Sigmoid colon (tissue), 7 donors: ENCODE data around the gene NHLH1. TPM values are rescaled to one million over a fixed set of nuclear protein-coding genes. Genes with fewer than 3 reads are reported as not detected.

ENCODE experiments used
- DNase-seq: peaks from one replicate; pipeline ENCODE4 v3.0.0-alpha.2; 2019
- H3K27ac ChIP-seq, 4 donors: fragments of 200-600 bp; sonication (generic); one replicate each; pipeline ENCODE4 v1.5.1; 2016 to 2019; ENCODE audit warnings: mild to moderate bottlenecking in 1 of 4
- H3K27me3 ChIP-seq, 3 donors: fragments of 200-600 bp; sonication (generic); one replicate each; pipeline ENCODE4 v1.5.1; 2019; ENCODE audit warnings: mild to moderate bottlenecking in 1 of 3
- H3K36me3 ChIP-seq, 4 donors: fragments of 200-600 bp; sonication (generic); one replicate each; pipeline ENCODE4 v1.5.1; 2016 to 2019
- H3K4me1 ChIP-seq, 4 donors: fragments of 200-600 bp; sonication (generic); one replicate each; pipeline ENCODE4 v1.5.1; 2017 to 2019
- H3K4me3 ChIP-seq, 4 donors: fragments of 200-600 bp; sonication (generic); one replicate each; pipeline ENCODE4 v1.5.1; 2017 to 2019; ENCODE audit warnings: mild to moderate bottlenecking in 2 of 4, moderate library complexity in 1 of 4
- H3K9me3 ChIP-seq, 4 donors: fragments of 200-600 bp in 3 of 4; sonication (generic) in 3 of 4; one replicate each; pipeline versions ENCODE4 v1.5.1 to v1.6.1; 2013 to 2019
- EP300 ChIP-seq, 4 donors: sonication (generic); formaldehyde crosslinking; IDR thresholded peaks; one replicate each; pipeline ENCODE4 v1.6.1; 2017; ENCODE audit warnings: antibody characterized with exemption in 4 of 4
- POLR2A ChIP-seq, 2 donors: fragments of 450-650 bp; IDR thresholded peaks; one replicate each; pipeline ENCODE4 v1.6.1; 2016; ENCODE audit warnings: antibody characterized with exemption in 2 of 2, mild to moderate bottlenecking in 2 of 2, moderate library complexity in 2 of 2
- POLR2AphosphoS5 ChIP-seq, 4 donors: sonication (generic); formaldehyde crosslinking; IDR thresholded peaks; one replicate each; pipeline ENCODE4 v1.6.1; 2017; ENCODE audit warnings: antibody characterized with exemption in 4 of 4
- WGBS, 2 donors: extraction: QIAGEN DNeasy Blood & Tissue Kit; methylation state at CpG; one replicate each; pipeline ENCODE4 v1.1.7; 2013; 5-methylcytosine and 5-hydroxymethylcytosine counted together
- intact Hi-C: fragments of 100-400 bp; cut with DNase I; formaldehyde crosslinking; loops from one replicate; pipeline ENCODE4 v1.15.1; 2023
- polyA plus RNA-seq, 3 donors: library from polyadenylated mRNA; stranded (reverse); fragments of 200-250 nt; gene quantifications; one replicate each; pipeline ENCODE4 v1.2.3, GENCODE V29; 2013
- total RNA-seq, 4 donors: library from RNA; depleted of rRNA; stranded (reverse); fragments of >200 nt; gene quantifications; one replicate each; pipeline ENCODE4 v1.1.0, GENCODE V29; 2016
- TF ChIP-seq, protein P1 (sequence below), 4 experiments: fragments of 450-650 bp in 3 of 4; fragments of 200-600 bp in 1 of 4; IDR thresholded peaks; one replicate each; pipeline ENCODE4 v1.5.1; 2016 to 2019; ENCODE audit warnings: antibody characterized with exemption in 4 of 4, mild to moderate bottlenecking in 3 of 4, moderate library complexity in 2 of 4
- donor health status: healthy with polysubstance abuse.
- donor health status: Bipolar disorder and iron deficiency.
- donor health status: healthy.

The NHLH1 gene
- total and polyA plus RNA-seq, 7 donors, result under 0.01 to 0.60 (median 0.12) TPM; not detected in 4

DNA sequence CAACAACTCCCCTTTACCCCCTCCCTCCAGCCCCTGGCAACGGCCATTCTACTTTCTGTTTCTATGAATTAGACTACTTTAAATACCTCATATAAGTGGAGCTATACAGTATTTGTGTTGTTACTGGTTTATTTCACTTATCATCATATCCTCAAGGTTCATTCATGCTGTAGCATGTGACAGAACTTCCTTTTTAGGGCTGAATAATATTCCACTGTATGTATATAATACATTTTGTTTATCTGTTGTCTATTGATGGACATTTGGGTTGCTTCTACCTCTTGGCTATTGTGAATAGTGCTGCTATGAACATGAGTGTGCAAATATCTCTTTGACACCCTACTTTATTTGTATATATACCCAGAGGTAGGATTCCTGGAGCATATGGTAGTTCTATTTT lies 2.2 kb downstream of the NHLH1 start:
- no peaks in the 10 kb centered on the region for H3K4me1 ChIP-seq
- H3K27ac ChIP-seq, result no peak overlapping the region
- no peaks in the 10 kb centered on the region for H3K36me3 ChIP-seq
- H3K27me3 ChIP-seq, result peaks cover 0 to 17% (median 11%) of the 10 kb centered on the region in 3 donors
- H3K9me3 ChIP-seq, result no peaks in the 10 kb centered on the region
- H3K4me3 ChIP-seq, result no peak overlapping the region
- intact Hi-C loops, result no loop called here
- 39 to 55% methylated on average over 1 of the region's 1 CpG for WGBS, 2 donors
- no peak for DNase-seq
- TF ChIP-seq EP300 (IDR thresholded peaks at IDR 0.05) (no peak), POLR2A (IDR thresholded peaks at IDR 0.05) (no peak), POLR2AphosphoS5 (IDR thresholded peaks at IDR 0.05) (no peak)
- TF ChIP-seq, protein P1, sequence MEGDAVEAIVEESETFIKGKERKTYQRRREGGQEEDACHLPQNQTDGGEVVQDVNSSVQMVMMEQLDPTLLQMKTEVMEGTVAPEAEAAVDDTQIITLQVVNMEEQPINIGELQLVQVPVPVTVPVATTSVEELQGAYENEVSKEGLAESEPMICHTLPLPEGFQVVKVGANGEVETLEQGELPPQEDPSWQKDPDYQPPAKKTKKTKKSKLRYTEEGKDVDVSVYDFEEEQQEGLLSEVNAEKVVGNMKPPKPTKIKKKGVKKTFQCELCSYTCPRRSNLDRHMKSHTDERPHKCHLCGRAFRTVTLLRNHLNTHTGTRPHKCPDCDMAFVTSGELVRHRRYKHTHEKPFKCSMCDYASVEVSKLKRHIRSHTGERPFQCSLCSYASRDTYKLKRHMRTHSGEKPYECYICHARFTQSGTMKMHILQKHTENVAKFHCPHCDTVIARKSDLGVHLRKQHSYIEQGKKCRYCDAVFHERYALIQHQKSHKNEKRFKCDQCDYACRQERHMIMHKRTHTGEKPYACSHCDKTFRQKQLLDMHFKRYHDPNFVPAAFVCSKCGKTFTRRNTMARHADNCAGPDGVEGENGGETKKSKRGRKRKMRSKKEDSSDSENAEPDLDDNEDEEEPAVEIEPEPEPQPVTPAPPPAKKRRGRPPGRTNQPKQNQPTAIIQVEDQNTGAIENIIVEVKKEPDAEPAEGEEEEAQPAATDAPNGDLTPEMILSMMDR (IDR thresholded peaks at IDR 0.05), result no peak

DNA sequence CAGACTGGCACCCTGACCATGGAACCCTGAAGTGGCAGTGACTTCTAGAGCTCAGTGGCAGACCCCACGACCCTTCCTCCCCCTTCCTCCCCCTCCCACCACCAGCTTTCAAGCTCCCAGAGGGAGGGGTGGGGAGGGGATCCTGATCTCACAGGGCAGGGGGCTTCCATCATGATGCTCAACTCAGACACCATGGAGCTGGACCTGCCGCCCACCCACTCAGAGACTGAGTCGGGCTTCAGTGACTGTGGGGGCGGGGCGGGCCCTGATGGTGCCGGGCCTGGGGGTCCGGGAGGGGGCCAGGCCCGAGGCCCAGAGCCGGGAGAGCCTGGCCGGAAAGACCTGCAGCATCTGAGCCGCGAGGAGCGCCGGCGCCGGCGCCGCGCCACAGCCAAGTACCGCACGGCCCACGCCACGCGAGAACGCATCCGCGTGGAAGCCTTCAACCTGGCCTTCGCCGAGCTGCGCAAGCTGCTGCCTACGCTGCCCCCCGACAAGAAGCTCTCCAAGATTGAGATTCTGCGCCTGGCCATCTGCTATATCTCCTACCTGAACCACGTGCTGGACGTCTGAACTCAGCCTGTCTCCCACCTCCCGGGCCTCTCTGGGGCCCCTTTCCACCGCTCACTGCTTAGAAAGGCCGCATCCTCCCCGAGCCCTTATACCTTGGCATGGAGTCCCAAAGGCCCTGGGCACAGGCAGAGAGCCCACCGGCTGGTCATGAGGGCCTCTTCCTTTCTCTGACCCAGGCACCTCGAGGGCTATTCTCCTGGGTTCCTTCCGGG lies 3.9 kb downstream of the NHLH1 start:
- no peaks in the 10 kb centered on the region for H3K36me3 ChIP-seq
- H3K4me1 ChIP-seq, result no peaks in the 10 kb centered on the region
- no peak overlapping the region for H3K27ac ChIP-seq
- H3K9me3 ChIP-seq, result no peaks in the 10 kb centered on the region
- WGBS, 2 donors, result 83 to 85% methylated on average over 42 of the region's 42 CpGs
- H3K4me3 ChIP-seq, result no peak overlapping the region
- TF ChIP-seq EP300 (IDR thresholded peaks at IDR 0.05) (no peak), POLR2AphosphoS5 (IDR thresholded peaks at IDR 0.05) (no peak), POLR2A (IDR thresholded peaks at IDR 0.05) (no peak)
- TF ChIP-seq, protein P1 (IDR thresholded peaks at IDR 0.05), result no peak
- intact Hi-C loops, result loop anchor here (10.0 kb wide), 1 partner anchor 266 kb away; no protein-coding TSS in a partner anchor
- no peak for DNase-seq
- peaks cover 0 to 17% (median 11%) of the 10 kb centered on the region in 3 donors for H3K27me3 ChIP-seq

DNA sequence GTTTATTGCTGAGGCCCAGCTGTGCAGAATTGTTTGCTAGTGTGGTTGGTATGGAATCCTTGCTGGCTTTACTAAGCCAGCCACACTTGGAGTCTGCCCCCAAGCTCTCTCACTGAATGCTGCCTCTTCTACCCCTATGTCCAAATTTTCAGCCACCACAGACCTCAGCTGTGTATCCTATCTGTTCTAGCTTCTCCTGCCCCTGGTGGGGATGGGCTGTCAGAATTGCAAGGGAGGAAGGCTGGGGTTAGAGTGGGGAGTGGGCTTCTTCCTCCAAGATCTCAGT lies 4.4 kb downstream of the NHLH1 start:
- H3K27ac ChIP-seq, result no peak overlapping the region
- H3K9me3 ChIP-seq, result no peaks in the 10 kb centered on the region
- H3K4me3 ChIP-seq, result no peak overlapping the region
- H3K27me3 ChIP-seq, result peaks cover 0 to 17% (median 11%) of the 10 kb centered on the region in 3 donors
- intact Hi-C loops, result loop anchor here (10.0 kb wide), 1 partner anchor 266 kb away; no protein-coding TSS in a partner anchor
- H3K36me3 ChIP-seq, result no peaks in the 10 kb centered on the region
- no peak for DNase-seq
- TF ChIP-seq EP300 (IDR thresholded peaks at IDR 0.05) (no peak), POLR2AphosphoS5 (IDR thresholded peaks at IDR 0.05) (no peak), POLR2A (IDR thresholded peaks at IDR 0.05) (no peak)
- TF ChIP-seq, protein P1 (IDR thresholded peaks at IDR 0.05), result no peak
- peaks cover 0 to 2% (median 0%) of the 10 kb centered on the region in 4 donors for H3K4me1 ChIP-seq

GRCh38 chr1:160371756-160372155 lies 4.9 kb downstream of the NHLH1 start:
- H3K4me1 ChIP-seq, result peaks cover 0 to 4% (median 0%) of the 10 kb centered on the region in 4 donors
- no peaks in the 10 kb centered on the region for H3K9me3 ChIP-seq
- intact Hi-C loops, result loop anchor here (10.0 kb wide), 1 partner anchor 267 kb away; no protein-coding TSS in a partner anchor
- H3K4me3 ChIP-seq, result no peak overlapping the region
- no peaks in the 10 kb centered on the region for H3K36me3 ChIP-seq
- TF ChIP-seq POLR2A (IDR thresholded peaks at IDR 0.05) (no peak), EP300 (IDR thresholded peaks at IDR 0.05) (no peak), POLR2AphosphoS5 (IDR thresholded peaks at IDR 0.05) (no peak)
- TF ChIP-seq, protein P1 (IDR thresholded peaks at IDR 0.05), result no peak
- H3K27me3 ChIP-seq, result peaks cover 0 to 17% (median 11%) of the 10 kb centered on the region in 3 donors
- no peak for DNase-seq
- H3K27ac ChIP-seq, result no peak overlapping the region
- WGBS, 2 donors, result 83 to 88% methylated on average over 4 of the region's 4 CpGs
